GM18873 (cell line): ENCODE measurements around the gene FCHO2.

Source experiments
- ATAC-seq: cut with Tn5 transposase; IDR thresholded peaks from one replicate; pipeline ENCODE4 v1.9.1; 2021; ENCODE audit warnings: mild to moderate bottlenecking, moderate library complexity, moderate number of reproducible peaks; ENCODE audit not compliant: unreplicated experiment, low FRiP score

Gene FCHO2

GRCh38 chr5:73131711-73132425 lies 176.0 kb downstream of the FCHO2 start:
- no peak for ATAC-seq

- ATAC-seq, result no peak
Measured at GRCh38 chr5:73132759-73133158, 176.9 kb downstream of the FCHO2 start.

GRCh38 chr5:73135021-73135420 lies 179.2 kb downstream of the FCHO2 start:
- no peak for ATAC-seq

GRCh38 chr5:73135429-73136054 lies 179.7 kb downstream of the FCHO2 start:
- no peak for ATAC-seq

GRCh38 chr5:73136055-73136562 lies 180.3 kb downstream of the FCHO2 start:
- no peak for ATAC-seq

- no peak for ATAC-seq
Measured at GRCh38 chr5:73137563-73138530, 182.0 kb downstream of the FCHO2 start.

DNA sequence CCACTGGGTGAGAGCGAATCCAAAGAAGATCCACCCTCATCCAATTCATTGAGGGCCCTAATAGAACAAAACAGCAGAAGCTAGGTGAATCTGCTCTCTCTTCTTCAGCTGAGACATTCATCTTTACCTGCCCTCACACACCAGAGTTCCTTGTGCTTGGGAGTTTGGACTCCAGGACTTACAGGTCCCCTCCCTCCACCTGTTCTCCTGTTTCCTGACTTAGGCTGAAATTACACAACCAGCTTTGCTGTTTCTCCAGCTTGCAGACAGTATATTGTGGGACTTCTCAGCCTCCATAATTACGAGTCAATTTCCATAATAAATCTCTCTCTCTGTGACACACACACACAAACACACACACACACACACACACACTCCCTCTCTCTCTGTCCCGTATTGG lies 183.6 kb downstream of the FCHO2 start:
- no peak for ATAC-seq
